MM.1S (cell line): Measurements from ENCODE around the gene ADCY10.
"Not testable (repeated sequence)": the region's sequence is repeated elsewhere in the genome, so short reads cannot be mapped to it uniquely, and the experiment has no call there.

ENCODE experiments used
- DNase-seq: peaks from one replicate; pipeline ENCODE4 v3.0.0-alpha.2; 2015
- H2AFZ ChIP-seq: fragments of 300-600 bp; sonication (generic); 2 replicates; pipeline ENCODE4 v1.6.0; 2016; ENCODE audit warnings: antibody characterized with exemption, low read length
- H3F3A ChIP-seq: fragments of 300-600 bp; sonication (generic); 2 replicates; pipeline ENCODE4 v1.6.1; 2016; ENCODE audit warnings: mild to moderate bottlenecking, antibody characterized with exemption, low read length, moderate library complexity, mixed read lengths; ENCODE audit not compliant: insufficient read depth
- H3K27ac ChIP-seq: fragments of 300-600 bp; sonication (generic); 2 replicates; pipeline ENCODE4 v1.5.1; 2016; ENCODE audit warnings: mild to moderate bottlenecking, low read length
- H3K27me3 ChIP-seq: fragments of 300-600 bp; sonication (generic); replicated peaks from 2 replicates; pipeline ENCODE4 v1.6.0; 2016; ENCODE audit warnings: low read length; ENCODE audit not compliant: insufficient read depth
- H3K36me3 ChIP-seq: fragments of 300-600 bp; sonication (generic); replicated peaks from 2 replicates; pipeline ENCODE4 v1.6.1; 2016; ENCODE audit warnings: mild to moderate bottlenecking, low read length, mixed read lengths; ENCODE audit not compliant: insufficient read depth
- H3K4me1 ChIP-seq: fragments of 300-600 bp; sonication (generic); 2 replicates; pipeline ENCODE4 v1.6.1; 2016; ENCODE audit warnings: low read length, mixed read lengths
- H3K4me2 ChIP-seq: fragments of 300-600 bp; sonication (generic); 2 replicates; pipeline ENCODE4 v1.6.0; 2016; ENCODE audit warnings: low read depth, low read length
- H3K4me3 ChIP-seq: fragments of 300-600 bp; sonication (generic); 2 replicates; pipeline ENCODE4 v1.5.1; 2016; ENCODE audit warnings: low read length, mixed read lengths
- H3K79me2 ChIP-seq: fragments of 300-600 bp; sonication (generic); 2 replicates; pipeline ENCODE4 v1.6.1; 2016; ENCODE audit warnings: mixed run types, low read length, mixed read lengths
- H3K9ac ChIP-seq: fragments of 300-600 bp; sonication (generic); 2 replicates; pipeline ENCODE4 v1.6.1; 2016; ENCODE audit warnings: low read length, mixed read lengths
- H3K9me2 ChIP-seq: fragments of 300-600 bp; sonication (generic); replicated peaks from 2 replicates; pipeline ENCODE4 v1.6.1; 2016; ENCODE audit warnings: mild to moderate bottlenecking, low read length, mixed read lengths; ENCODE audit not compliant: insufficient read depth
- H3K9me3 ChIP-seq: fragments of 300-600 bp; sonication (generic); replicated peaks from 2 replicates; pipeline ENCODE4 v1.6.1; 2016; ENCODE audit warnings: mild to moderate bottlenecking, low read length, mixed read lengths; ENCODE audit not compliant: insufficient read depth
- H4K20me1 ChIP-seq: fragments of 300-600 bp; sonication (generic); 2 replicates; pipeline ENCODE4 v1.6.1; 2016; ENCODE audit warnings: mild to moderate bottlenecking, low read length, moderate library complexity, mixed read lengths; ENCODE audit not compliant: insufficient read depth
- EZH2 ChIP-seq: fragments of 300-600 bp; sonication (generic); optimal IDR thresholded peaks from 2 replicates; pipeline ENCODE3; 2017; ENCODE audit warnings: low read depth, mild to moderate bottlenecking, antibody characterized with exemption, low read length, mixed read lengths
- EZH2phosphoT487 ChIP-seq: fragments of 300-600 bp; sonication (generic); IDR thresholded peaks from 2 replicates; pipeline ENCODE4 v1.6.1; 2018; ENCODE audit warnings: antibody characterized with exemption, low read length
- TF ChIP-seq, protein P1 (sequence below): fragments of 300-600 bp; sonication (generic); IDR thresholded peaks from 2 replicates; pipeline ENCODE4 v1.5.1; 2016; ENCODE audit warnings: antibody characterized with exemption, low read length, mixed read lengths

ADCY10 gene

DNA sequence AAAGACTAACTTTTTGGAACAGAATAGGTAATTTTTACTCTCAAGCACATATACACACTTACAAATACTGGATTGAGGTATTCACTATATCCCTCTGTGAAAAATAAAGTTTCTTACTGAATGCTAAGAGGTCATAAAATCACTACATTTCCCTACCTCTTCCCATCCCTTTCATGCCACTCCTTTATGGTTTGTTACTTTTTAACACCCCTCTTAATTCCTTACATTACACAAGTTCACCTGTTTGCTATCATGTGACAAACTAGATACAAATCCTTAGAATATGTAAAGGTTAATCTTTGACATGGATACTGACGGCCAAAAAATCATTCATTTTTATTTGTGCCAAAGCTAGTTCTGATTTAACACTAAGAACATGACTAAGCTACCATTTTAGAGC lies 15.8 kb upstream of the ADCY10 start:
- no peaks in the 10 kb centered on the region for H3K27me3 ChIP-seq
- no peak overlapping the region for H3K27ac ChIP-seq
- H3K79me2 ChIP-seq: peaks cover 85% of the 10 kb centered on the region
- H3K4me3 ChIP-seq: no peak overlapping the region
- no peak overlapping the region for H2AFZ ChIP-seq
- H3K9me3 ChIP-seq: no peaks in the 10 kb centered on the region
- no peak overlapping the region for H3K9ac ChIP-seq
- H3K4me1 ChIP-seq: peaks cover 7% of the 10 kb centered on the region
- H3K4me2 ChIP-seq: no peak overlapping the region
- H4K20me1 ChIP-seq: no peaks in the 10 kb centered on the region
- H3K36me3 ChIP-seq: no peaks in the 10 kb centered on the region
- peaks cover 2% of the 10 kb centered on the region; the same call in 1 of the 2 replicates for H3F3A ChIP-seq
- TF ChIP-seq EZH2phosphoT487 (no peak), EZH2 (no peak)
- TF ChIP-seq, protein P1, sequence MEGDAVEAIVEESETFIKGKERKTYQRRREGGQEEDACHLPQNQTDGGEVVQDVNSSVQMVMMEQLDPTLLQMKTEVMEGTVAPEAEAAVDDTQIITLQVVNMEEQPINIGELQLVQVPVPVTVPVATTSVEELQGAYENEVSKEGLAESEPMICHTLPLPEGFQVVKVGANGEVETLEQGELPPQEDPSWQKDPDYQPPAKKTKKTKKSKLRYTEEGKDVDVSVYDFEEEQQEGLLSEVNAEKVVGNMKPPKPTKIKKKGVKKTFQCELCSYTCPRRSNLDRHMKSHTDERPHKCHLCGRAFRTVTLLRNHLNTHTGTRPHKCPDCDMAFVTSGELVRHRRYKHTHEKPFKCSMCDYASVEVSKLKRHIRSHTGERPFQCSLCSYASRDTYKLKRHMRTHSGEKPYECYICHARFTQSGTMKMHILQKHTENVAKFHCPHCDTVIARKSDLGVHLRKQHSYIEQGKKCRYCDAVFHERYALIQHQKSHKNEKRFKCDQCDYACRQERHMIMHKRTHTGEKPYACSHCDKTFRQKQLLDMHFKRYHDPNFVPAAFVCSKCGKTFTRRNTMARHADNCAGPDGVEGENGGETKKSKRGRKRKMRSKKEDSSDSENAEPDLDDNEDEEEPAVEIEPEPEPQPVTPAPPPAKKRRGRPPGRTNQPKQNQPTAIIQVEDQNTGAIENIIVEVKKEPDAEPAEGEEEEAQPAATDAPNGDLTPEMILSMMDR: no peak
- no peak for DNase-seq
- H3K9me2 ChIP-seq: no peaks in the 10 kb centered on the region

DNA sequence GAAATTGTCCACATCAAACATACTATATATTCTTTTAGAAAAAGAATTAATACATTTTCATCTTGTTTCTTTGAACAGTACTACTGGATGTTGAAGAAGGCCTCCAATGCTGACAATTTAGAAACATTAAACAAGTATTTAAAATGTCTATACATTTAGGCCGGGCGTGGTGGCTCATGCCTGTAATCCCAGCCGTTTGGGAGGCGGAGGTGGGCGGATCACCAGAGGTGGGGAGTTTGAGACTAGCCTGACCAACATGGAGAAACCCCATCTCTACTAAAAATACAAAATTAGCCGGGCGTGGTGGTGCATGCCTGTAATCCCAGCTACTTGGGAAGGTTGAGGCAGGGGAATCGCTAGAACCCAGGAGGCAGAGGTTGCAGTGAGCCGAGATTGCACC lies 15.0 kb upstream of the ADCY10 start:
- H3K27ac ChIP-seq, H3K36me3 ChIP-seq, H3F3A ChIP-seq, H3K9me2 ChIP-seq, H3K4me3 ChIP-seq, H3K9ac ChIP-seq, H3K27me3 ChIP-seq, H3K4me2 ChIP-seq, H3K4me1 ChIP-seq, DNase-seq, H2AFZ ChIP-seq, H4K20me1 ChIP-seq, H3K9me3 ChIP-seq: not testable (repeated sequence)
- H3K79me2 ChIP-seq: peaks cover 77% of the 10 kb centered on the region

DNA sequence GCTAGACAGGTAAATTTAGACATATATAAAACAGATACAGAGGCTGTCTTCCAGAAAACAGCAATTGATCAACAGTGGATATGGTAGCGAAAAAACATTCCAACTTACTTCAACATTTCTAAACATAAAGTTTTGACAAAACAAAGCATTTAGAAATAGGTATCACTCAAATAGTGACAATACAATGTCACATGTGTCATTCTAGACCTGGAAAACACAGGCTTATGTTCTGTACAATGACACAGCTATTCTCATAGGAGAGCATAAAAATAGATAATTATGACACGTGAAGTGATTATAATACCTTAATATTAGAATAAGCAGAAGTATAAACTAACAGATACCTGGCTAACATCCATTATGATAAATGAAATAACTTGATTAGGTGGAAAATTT lies 14.5 kb upstream of the ADCY10 start:
- no peaks in the 10 kb centered on the region for H3K9me2 ChIP-seq
- H3K79me2 ChIP-seq: peaks cover 72% of the 10 kb centered on the region
- H3F3A ChIP-seq: no peaks in the 10 kb centered on the region
- H3K27me3 ChIP-seq: no peaks in the 10 kb centered on the region
- no peak for DNase-seq
- no peak overlapping the region for H3K4me3 ChIP-seq
- no peaks in the 10 kb centered on the region; the same call in 1 of the 2 replicates for H3K36me3 ChIP-seq
- H2AFZ ChIP-seq: no peak overlapping the region
- H3K9me3 ChIP-seq: no peaks in the 10 kb centered on the region
- H3K27ac ChIP-seq: no peak overlapping the region
- TF ChIP-seq EZH2 (no peak), EZH2phosphoT487 (no peak)
- TF ChIP-seq, protein P1: no peak
- peaks cover 1% of the 10 kb centered on the region for H3K4me1 ChIP-seq
- H3K4me2 ChIP-seq: no peak overlapping the region
- H4K20me1 ChIP-seq: no peaks in the 10 kb centered on the region
- H3K9ac ChIP-seq: no peak overlapping the region

DNA sequence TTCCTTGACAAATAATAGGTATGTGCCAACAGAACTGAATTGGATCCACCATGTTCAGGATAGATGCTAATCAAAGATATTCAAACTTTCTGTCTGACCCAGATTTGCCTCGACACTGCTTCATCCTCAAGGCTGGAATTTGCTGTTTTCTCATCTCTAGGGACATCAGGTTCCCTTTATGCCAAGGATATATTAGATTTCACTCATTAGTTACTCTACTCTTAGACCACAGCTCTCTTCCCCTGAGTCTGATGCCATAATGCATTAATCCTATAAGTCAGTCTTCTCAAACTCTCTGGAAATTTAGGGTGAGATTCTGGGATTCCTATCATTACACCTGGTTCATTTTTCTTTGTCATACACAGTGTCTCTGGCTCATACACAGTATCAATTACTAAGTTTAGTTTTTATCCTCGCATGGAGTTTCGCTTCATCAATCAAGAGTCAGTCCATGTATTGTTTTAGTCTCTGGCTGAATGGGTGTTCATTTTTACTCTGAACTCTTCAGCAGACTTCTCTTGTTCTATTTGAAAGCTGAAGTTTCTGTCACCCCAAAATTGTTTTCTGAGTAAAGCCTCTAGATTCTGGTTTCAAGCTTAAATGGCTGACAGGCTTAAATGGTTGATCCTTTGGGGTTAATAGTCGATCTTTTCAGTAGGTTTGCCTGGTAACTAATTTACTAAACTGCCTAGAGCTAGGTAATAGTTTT lies 13.3 kb upstream of the ADCY10 start:
- H2AFZ ChIP-seq: no peak overlapping the region
- no peak overlapping the region for H3K4me3 ChIP-seq
- TF ChIP-seq, protein P1: no peak
- TF ChIP-seq EZH2 (no peak), EZH2phosphoT487 (no peak)
- H3K9me2 ChIP-seq: no peaks in the 10 kb centered on the region
- H4K20me1 ChIP-seq: no peaks in the 10 kb centered on the region
- H3K27me3 ChIP-seq: no peaks in the 10 kb centered on the region
- peaks cover 7% of the 10 kb centered on the region; the same call in 1 of the 2 replicates for H3K4me1 ChIP-seq
- no peaks in the 10 kb centered on the region; the same call in 1 of the 2 replicates for H3K36me3 ChIP-seq
- H3K9me3 ChIP-seq: no peaks in the 10 kb centered on the region
- H3F3A ChIP-seq: 0 out of 2 replicates have a peak, but pooled peaks cover 1% of the 10 kb centered on the region
- peaks cover 60% of the 10 kb centered on the region for H3K79me2 ChIP-seq
- H3K27ac ChIP-seq: no peak overlapping the region
- H3K9ac ChIP-seq: no peak overlapping the region
- no peak overlapping the region for H3K4me2 ChIP-seq
- DNase-seq: no peak
